ENCODE data around the gene ZNF575.
"Not testable (repeated sequence)": the region's sequence is repeated elsewhere in the genome, so short reads cannot be mapped to it uniquely, and the experiment has no call there.

The ZNF575 gene

DNA sequence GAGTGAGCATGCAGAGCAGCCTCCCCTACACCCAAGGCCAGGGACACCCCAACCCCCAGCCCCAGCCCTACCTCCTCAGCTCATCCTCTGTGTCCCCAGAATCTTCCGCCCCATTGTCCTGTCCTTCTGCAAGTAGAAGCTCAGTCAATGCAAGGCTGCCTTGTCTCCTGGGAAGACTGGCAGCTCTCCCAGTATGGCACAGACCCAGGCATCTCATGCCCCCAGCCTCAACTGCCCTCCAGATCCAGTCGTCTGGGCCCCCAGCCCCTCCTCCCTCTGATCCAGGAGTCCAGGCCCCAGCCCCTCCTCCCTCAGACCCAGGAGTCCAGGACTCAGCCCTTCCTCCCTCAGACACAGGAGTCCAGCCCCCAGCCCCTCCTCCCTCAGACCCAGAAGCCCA, 13.0 kb downstream of the ZNF575 start:
- no peak for DNase-seq

DNA sequence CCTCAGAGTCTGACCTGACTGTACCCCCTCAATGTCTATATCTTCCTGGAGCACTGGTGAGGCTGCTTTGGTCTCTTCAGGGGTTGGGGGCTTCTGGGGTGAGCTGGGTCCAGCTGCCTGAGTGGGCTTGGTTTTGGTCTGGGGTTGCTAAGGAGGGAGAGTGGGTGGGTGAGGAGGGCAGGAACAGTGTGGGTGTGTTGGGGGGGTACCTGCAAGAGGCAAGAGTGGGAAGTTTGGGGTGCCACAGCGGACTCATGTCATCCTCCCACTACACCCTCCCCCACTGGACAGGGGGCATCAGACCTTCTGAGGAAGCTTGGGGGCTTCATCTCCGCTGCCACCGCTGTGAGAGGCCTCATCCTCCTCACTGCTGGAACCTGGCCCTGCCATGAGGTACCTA, 13.6 kb downstream of the ZNF575 start:
- DNase-seq, result no peak

GRCh38 chr19:43547926-43548325, 14.9 kb downstream of the ZNF575 start:
- not testable (repeated sequence) for DNase-seq

DNA sequence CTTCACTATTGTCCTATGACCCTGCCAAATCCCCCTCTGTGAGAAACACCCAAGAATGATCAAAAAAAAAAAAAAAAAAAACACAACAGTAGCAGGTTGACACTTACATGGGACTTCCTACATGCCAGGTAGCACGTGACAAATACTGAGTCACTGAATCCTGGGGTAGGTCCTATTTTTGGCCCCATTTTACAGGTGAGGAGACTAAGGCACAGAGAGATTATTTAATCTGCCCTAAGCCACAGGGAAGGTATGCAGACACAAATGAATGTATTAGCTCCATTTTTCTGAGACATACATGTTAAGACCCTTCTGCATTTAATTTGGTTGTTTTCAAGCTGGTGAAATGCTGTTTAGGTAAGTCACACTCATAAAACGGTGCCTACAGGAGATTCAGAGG, 15.7 kb downstream of the ZNF575 start:
- DNase-seq, result no peak

DNA sequence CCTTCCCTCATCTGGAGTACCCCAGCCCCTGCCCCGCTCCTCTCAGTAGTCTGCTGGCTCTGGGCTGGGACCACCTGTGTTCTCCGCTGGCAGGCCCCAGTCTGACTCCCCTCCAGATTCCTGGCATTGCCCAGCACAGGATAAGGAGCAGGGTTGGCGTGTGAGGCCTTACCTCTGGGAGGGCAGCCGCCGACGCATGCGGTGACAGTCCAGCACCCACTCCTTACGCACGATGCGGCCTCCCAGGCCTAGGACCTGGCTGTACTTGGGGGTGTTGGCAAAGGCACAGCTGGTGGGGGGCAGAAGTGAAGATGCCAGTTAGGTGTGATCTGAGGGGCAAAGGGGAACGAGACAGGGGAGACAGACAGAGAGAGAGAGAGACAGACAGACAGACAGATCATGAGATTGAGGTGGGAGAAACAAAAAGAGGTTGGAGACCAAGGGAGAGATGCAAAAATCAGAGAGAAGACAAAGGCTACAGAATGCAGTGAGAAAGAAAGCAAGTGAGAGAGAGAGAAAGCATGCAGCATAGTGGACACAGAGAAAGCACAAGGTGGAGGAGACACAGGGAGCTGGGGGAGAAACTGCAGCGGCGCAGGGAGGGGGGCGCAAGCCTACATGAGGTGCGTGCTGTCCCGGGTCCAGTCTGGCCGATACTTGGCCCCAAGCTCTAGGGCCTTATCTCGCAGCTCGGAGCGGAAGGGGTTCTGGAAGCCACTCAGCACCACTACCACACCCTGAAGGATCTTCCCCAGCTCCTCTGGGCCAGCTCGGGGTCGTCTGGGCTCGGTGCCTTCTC, 18.6 kb downstream of the ZNF575 start:
- DNase-seq, result no peak

DNA sequence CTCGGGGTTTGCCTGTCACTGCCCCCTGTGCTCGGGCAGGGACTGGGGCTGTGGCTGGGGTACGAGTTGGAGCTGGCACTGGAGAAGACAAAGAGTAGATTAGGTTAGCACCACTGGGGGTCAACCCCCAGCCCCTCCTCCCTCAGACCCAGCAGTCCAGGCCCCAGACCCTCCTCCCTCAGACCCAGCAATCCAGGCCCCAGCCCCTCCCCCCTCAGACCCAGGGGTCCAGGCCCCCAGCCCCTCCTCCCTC, 19.1 kb downstream of the ZNF575 start:
- no peak for DNase-seq

GRCh38 chr19:43552616-43553015, 19.6 kb downstream of the ZNF575 start:
- no peak for DNase-seq

DNA sequence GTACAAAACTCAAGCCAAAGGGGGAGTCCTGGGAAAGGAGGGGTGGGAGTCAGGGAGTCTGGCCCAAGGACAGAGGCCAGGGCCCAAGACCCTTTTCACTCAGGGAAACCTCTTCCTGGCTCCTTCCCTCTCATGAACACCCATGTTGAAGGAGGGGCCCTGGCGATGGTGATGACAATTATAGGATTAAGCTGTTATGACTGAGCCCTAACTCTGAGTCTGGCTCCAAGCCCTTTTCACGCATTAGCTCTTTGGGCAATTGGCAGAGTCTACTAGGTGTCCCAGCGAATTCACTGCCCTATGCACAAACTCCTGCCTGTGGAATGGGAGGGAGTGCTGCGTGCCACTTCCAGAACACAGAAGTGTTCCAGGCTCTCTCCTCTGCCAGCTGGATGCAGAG, 20.7 kb downstream of the ZNF575 start:
- no peak for DNase-seq

- DNase-seq, result no peak
These were observed 21.4 kb downstream of the ZNF575 start for GRCh38 chr19:43554317-43554895.

GRCh38 chr19:43555185-43555770, 22.3 kb downstream of the ZNF575 start:
- DNase-seq, result peak; percentile 73

DNA sequence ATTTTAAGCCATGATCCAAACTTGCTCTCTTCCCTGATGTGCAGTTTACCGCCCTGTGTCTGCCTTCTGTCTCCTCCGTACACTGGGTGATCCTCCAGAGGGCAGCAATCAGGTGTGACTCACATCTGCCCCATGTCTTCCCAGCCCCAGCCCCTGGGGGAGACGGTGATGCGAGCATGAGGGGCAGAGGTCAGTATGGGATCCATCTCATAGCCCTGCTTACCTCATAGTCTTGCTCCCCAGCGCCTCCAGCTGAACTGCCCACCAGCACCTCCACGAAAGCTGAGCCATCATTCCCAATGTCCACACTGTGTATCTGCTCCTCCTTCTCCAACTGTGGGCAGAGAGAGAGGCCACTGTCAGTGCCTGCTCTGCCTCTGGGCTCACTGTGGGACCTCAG, 27.7 kb downstream of the ZNF575 start:
- no peak for DNase-seq

GRCh38 chr19:43561139-43561970, 28.4 kb downstream of the ZNF575 start:
- DNase-seq, result no peak

- peak; percentile 64 for DNase-seq
These were observed 29.3 kb downstream of the ZNF575 start for GRCh38 chr19:43562226-43562697.

- DNase-seq, result peak; percentile 71
These were observed 29.8 kb downstream of the ZNF575 start for GRCh38 chr19:43562698-43563241.

- no peak for DNase-seq
These were observed 30.9 kb downstream of the ZNF575 start for GRCh38 chr19:43563816-43564457.

GRCh38 chr19:43564800-43565199, 31.8 kb downstream of the ZNF575 start:
- DNase-seq, result no peak

DNA sequence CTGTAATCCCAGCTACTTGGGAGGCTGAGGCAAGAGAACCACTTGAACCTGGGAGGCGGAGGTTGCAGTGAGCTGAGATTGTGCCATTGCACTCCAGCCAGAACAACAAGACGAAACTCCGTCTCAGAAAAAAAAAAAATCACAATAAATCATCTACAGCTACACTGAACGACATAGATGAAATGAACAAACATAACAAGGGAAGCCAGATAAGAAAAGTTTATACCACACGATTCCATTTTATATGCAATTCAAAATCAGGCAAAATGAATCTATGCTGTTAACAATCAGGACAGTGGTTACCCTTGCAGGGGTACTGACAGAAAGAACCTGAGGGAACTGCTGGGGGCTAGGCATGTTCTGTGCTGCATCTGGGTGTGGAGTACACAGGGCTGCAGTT, 36.7 kb downstream of the ZNF575 start:
- DNase-seq, result no peak

- DNase-seq, result no peak
These were observed 37.3 kb downstream of the ZNF575 start for GRCh38 chr19:43570174-43570791.

- no peak for DNase-seq
These were observed 39.2 kb downstream of the ZNF575 start for GRCh38 chr19:43572171-43572588.

DNA sequence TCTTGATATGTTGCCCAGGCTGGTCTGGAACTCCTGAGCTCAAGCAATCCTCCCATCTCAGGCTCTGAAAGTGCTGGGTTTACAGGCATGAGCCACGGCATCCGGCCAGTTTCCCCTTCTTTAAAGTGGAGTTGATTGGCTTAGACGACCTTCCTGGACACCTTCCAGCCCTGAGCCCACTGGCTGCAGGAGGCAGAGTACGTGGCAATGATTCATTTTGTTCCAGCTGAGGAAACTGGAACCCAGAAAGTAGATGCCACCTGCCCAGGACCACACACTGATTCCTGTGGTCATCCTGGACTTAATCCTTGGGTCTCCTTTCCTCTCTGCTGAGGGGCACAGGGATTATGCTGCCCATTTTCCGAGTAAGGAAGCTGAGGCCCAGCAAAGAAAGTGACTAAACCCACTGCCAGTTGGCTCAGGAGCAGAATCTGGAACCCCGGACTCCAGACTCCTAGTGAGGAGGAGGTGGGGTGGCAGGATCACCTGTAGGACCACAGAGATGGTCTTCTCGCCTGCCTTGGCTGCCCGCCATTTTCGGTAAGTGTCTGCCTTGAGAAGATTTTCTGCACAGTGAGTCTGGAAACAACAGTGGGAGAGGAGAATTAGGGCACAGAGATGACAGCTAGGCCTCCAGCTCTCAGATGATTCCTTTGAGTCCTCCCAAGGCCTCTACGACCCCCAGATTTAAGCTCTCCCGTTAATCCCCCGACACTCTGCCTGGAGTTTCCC, 41.6 kb downstream of the ZNF575 start:
- DNase-seq, result no peak

DNA sequence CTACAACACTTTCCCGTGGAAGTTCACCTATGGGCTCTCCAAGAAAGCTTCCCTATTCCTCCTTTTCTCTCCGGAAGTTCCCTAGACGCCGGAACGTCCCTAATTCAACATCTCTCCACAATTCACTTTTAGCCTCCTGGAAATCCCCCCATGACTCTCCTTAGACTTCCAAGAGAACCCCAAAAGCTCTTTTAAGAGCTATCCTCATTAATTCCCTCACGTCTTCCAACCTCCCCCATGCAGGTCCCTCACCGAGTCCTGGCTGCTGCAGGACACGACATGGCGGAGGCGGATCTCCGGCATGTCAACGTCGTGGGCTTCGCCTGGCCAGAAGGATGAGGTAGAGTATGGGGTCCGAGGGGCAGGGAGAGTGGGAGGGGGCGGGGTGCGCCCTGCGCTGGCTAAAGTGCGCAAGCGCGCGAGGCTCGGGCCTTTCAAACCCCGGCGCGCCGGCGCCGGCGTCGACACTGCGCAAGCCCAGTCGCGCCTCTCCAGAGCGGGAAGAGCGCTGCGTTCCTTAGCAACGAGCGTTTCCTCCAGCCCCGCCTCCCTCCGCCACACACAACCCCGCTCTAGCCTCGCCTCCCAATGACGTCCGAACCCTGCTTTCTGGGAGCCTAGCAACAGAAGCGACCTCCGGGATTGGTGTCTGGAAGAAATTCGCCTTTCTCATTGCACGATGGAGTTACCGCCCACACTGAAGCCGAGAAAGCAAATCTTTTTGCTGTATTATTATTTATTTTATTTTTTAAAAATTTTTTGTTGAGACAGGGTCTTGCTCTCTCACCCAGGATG, 42.4 kb downstream of the ZNF575 start, which contains the start of the genes PINLYP and XRCC1:
Gene PINLYP (plus strand): TSS at position 646 of the 795 bp plus-strand sequence. CDS start 1,391 bp downstream, outside the sequence.
Gene XRCC1 (minus strand): TSS at position 372 of the 795 bp plus-strand sequence. CDS start 69 bp downstream, at position 303.
- peak; percentile 91 for DNase-seq

All from activated CD4-positive, CD25-positive, alpha-beta regulatory T cell treated with anti-CD3 and anti-CD28 coated beads, Interleukin-2, amount 50 U/mL, for 72 hours (primary cell).